GM19099 (cell line): Measurements from ENCODE around the gene PCGF6.

Experiments used
- POLR2A ChIP-seq: IDR thresholded peaks from 3 replicates; pipeline ENCODE4 v1.6.1; 2011; ENCODE audit warnings: low read depth; ENCODE audit not compliant: insufficient read length; ENCODE audit errors: extremely low read depth

PCGF6 gene

GRCh38 chr10:103333934-103334520 is 16.9 kb downstream of the PCGF6 start:
- TF ChIP-seq POLR2A: no peak

- TF ChIP-seq POLR2A: no peak
These were observed 23.0 kb downstream of the PCGF6 start for GRCh38 chr10:103327906-103328305.

GRCh38 chr10:103316087-103316486 is 34.9 kb downstream of the PCGF6 start:
- no peak for TF ChIP-seq POLR2A

- no peak for TF ChIP-seq POLR2A
These were observed 40.7 kb downstream of the PCGF6 start for GRCh38 chr10:103310197-103310596.

- no peak for TF ChIP-seq POLR2A
These were observed 43.3 kb downstream of the PCGF6 start for GRCh38 chr10:103307594-103307993.

GRCh38 chr10:103295374-103296015 is 55.4 kb downstream of the PCGF6 start:
- no peak for TF ChIP-seq POLR2A

- TF ChIP-seq POLR2A: no peak
These were observed 59.4 kb downstream of the PCGF6 start for GRCh38 chr10:103291588-103291987.

GRCh38 chr10:103287992-103288391 is 62.9 kb downstream of the PCGF6 start:
- no peak for TF ChIP-seq POLR2A

- TF ChIP-seq POLR2A: no peak
These were observed 66.8 kb downstream of the PCGF6 start for GRCh38 chr10:103284170-103284569.

GRCh38 chr10:103282961-103283360 is 68.0 kb downstream of the PCGF6 start:
- no peak for TF ChIP-seq POLR2A

GRCh38 chr10:103281753-103282152 is 69.2 kb downstream of the PCGF6 start:
- TF ChIP-seq POLR2A: no peak

GRCh38 chr10:103280506-103280905 is 70.4 kb downstream of the PCGF6 start:
- TF ChIP-seq POLR2A: no peak

- TF ChIP-seq POLR2A: no peak
These were observed 70.9 kb downstream of the PCGF6 start for GRCh38 chr10:103280031-103280430.

- TF ChIP-seq POLR2A: no peak
These were observed 72.1 kb downstream of the PCGF6 start for GRCh38 chr10:103278862-103279298.

- TF ChIP-seq POLR2A: no peak
These were observed 72.5 kb downstream of the PCGF6 start for GRCh38 chr10:103278537-103278823.

- no peak for TF ChIP-seq POLR2A
These were observed 73.0 kb downstream of the PCGF6 start for GRCh38 chr10:103277713-103278536.
